Loucy (cell line): ENCODE results near the gene MYOM3.

Source experiments
- EZH2phosphoT487 ChIP-seq: fragments of 200-600 bp; IDR thresholded peaks from 2 replicates; pipeline ENCODE4 v1.6.1; 2018; ENCODE audit warnings: antibody characterized with exemption, mild to moderate bottlenecking, moderate library complexity, borderline replicate concordance
- TF ChIP-seq, protein P1 (sequence below): fragments of 200-600 bp; sonication (generic); conservative IDR thresholded peaks from 2 replicates; pipeline ENCODE4 v1.5.1; 2014; ENCODE audit warnings: mild to moderate bottlenecking, antibody characterized with exemption, low read length

DNA sequence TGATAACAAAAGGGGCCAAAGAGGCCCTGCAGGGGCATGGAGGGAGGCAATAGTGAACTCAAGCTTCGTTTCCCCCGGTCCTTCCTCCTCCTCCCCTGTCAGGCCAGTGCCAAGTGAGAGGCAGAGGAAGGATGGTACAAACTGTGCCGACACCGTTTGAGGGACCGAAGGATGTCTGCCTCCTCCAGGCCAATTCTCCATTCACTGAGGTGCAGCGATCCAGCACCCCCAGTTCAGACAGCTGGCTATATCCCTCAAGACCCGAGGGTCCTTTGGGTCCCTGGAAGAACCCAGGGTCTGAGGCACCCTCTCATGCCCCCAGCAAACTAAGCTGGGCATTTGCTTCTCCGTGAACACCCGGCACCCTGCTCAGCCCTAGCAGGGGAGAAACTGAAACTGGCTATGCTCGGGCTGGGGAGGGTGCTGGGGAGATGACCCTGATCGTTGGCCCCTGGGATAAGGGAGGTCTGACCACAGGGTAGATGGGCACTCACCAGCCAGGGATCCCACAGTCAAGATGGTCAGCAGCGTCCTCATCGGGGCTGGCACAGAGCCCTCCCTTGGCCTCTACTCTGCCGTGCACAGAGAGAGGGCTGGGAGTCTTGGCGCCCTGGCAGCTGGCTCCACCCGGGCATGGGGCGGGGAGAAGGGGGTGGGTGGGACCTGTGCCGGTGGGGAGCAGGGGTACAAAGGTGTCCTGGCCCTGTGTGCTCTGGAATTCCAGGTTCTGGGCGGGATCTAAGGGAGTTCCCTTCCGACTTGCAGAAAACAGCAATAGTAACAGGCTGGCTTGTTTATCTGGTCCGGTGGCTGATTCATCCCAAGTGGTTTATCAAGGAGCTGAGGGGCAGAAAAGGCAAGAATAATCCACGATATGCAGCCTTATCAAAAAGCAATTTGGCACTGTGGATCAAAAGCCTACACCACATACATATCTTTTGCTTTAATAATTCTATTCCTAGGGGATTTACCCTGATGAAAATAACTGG, 30.9 kb upstream of the MYOM3 start, which contains the start of gene IL22RA1:
- TF ChIP-seq, protein P1, sequence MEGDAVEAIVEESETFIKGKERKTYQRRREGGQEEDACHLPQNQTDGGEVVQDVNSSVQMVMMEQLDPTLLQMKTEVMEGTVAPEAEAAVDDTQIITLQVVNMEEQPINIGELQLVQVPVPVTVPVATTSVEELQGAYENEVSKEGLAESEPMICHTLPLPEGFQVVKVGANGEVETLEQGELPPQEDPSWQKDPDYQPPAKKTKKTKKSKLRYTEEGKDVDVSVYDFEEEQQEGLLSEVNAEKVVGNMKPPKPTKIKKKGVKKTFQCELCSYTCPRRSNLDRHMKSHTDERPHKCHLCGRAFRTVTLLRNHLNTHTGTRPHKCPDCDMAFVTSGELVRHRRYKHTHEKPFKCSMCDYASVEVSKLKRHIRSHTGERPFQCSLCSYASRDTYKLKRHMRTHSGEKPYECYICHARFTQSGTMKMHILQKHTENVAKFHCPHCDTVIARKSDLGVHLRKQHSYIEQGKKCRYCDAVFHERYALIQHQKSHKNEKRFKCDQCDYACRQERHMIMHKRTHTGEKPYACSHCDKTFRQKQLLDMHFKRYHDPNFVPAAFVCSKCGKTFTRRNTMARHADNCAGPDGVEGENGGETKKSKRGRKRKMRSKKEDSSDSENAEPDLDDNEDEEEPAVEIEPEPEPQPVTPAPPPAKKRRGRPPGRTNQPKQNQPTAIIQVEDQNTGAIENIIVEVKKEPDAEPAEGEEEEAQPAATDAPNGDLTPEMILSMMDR = no peak
- TF ChIP-seq EZH2phosphoT487 = no peak
